Measurements from ENCODE around the gene DCAF10. TPM values are rescaled to one million over a fixed set of nuclear protein-coding genes. Genes with fewer than 3 reads are reported as not detected.
"Not testable (repeated sequence)": the region's sequence is repeated elsewhere in the genome, so short reads cannot be mapped to it uniquely, and the experiment has no call there.

DCAF10 gene
- total RNA-seq, 1 donor from 2014 or later = 14.5 TPM

DNA sequence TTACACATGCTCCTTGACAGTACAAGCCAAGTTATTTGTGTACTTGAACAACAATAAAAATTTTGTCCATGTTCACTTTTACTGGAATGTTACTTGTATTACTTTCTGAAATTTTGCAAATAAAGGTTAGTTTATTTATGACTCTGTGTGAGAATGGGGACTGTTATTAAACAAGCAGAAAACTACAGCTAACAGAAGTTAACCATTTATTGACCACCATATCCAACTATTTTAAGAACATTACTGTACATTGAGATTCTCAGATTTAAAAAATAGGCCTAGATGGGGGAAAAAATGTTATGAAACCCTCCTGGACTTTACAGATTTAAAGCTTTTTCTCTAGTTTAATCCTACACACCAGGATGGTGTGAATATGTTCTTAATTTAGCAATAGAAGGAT, 101.5 kb downstream of the DCAF10 start:
- Mint-ChIP-seq H3K27me3 (peaks cover 9% of the 10 kb centered on the region), H3K27ac (no peak overlapping the region), H3K36me3 (ENCODE audit: low read depth) (peaks cover 13% of the 10 kb centered on the region), H3K9me3 (no peaks in the 10 kb centered on the region), H3K4me3 (peak overlapping the region; percentile 26), H3K4me1 (peaks cover 20% of the 10 kb centered on the region)
- no peak for DNase-seq
- intact Hi-C loops (cut with micrococcal nuclease) = loop anchor here (2.0 to 10.0 kb wide), 3 partner anchors 50 to 493 kb away; partner anchors contain the start of genes ALDH1B1 and TRMT10B

DNA sequence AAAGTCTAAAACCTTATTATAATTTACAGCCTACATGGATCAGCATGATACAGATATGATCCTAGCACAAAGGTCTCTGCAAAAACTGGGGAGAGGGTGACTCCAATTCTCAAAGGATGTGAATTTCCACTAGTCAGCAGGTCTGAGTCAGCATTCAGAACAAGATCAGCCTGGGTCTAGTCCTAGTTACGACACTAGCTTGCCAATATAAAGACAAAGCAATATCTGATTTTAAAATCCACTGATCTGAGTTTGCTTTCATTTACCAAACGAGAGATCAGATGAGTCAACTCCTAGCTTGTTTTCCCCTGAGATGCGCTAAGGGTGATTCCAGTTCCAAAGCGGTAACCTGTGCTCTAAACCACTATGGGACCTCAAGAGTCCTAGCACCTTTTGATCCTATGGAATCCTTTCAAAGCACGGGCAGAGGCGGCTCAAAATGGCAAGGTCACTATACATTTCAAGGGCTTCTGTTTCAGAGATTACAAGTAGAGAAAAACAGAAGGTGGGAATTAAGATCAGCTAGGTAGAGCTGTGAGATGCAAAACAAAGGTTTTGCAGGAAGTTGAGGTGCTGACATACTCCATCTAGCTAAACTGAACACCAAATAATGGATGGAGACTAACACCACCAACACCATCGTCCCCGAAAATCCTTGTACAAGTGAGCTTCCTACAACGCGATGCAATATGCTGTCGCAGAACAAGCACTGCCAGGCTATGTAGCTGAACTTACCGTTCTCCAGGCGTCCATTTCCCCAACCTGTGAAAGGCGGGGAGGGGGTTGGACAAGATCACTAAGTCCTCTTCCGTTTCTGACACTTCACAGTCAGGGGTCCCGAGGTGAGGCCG, 102.4 kb downstream of the DCAF10 start:
- peaks cover 18% of the 10 kb centered on the region for H3K4me1 Mint-ChIP-seq
- peaks cover 9% of the 10 kb centered on the region for H3K36me3 Mint-ChIP-seq (ENCODE audit: low read depth)
- intact Hi-C loops (cut with micrococcal nuclease) = loop anchor here (2.0 to 10.0 kb wide), 3 partner anchors 49 to 492 kb away; partner anchors contain the start of genes ALDH1B1 and TRMT10B
- peaks cover 9% of the 10 kb centered on the region for H3K27me3 Mint-ChIP-seq
- H3K27ac Mint-ChIP-seq = peak overlapping the region; percentile 90
- peak overlapping the region; percentile 90 for H3K4me3 Mint-ChIP-seq
- no peaks in the 10 kb centered on the region for H3K9me3 Mint-ChIP-seq
- DNase-seq = peak; percentile 62

DNA sequence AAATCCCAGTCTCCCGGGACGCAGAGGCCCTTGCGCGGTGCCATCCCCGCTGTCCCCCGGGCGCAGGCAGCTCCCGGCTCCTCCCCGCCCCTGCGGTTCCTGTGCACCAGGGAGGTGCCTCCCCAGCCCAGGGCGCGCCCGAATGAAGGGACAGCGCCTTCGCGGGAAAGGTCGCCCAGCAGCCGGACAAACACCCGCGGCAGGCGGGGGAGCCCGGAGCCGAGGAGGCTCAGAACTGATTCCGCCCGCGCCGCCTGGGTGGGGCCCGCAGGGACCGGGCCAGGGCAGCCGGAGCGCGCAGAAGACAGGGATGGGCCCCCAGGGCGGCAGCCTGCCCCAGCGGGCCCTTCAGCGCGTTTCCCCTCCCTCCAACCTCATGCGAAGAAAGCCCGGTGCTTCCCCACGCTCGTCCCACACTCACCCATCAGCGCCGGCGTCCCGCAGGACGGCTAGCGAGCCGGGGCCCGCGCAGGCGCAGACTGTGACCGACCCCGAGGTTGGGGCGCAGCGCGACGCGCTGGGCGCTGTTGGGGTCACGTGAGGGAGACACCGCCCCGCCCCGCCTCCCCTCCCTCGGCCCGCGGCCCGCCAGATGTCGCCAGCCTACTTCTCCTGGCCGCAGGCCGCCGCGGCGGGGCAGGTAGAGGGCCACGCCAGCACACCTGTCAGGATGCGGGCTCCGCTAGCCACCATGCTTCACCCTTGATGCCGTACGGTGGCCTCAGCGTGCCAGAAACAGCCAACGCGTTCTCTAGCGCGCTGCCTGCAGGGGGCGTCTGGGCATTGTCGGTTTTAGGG, 103.2 kb downstream of the DCAF10 start, which contains the start of gene SLC25A51:
Gene SLC25A51, minus strand, starts transcription at position 481 of the 798 bp plus-strand sequence. CDS start 15,577 bp downstream, outside the sequence.
- H3K36me3 Mint-ChIP-seq (ENCODE audit: low read depth) = peaks cover 7% of the 10 kb centered on the region
- H3K27me3 Mint-ChIP-seq = peaks cover 9% of the 10 kb centered on the region
- no peaks in the 10 kb centered on the region for H3K9me3 Mint-ChIP-seq
- H3K27ac Mint-ChIP-seq = peak within 1 kb of the TSS; percentile 95
- intact Hi-C loops (cut with micrococcal nuclease) = loop anchor here (1.0 to 10.0 kb wide), 9 partner anchors 48 to 491 kb away; partner anchors contain the start of genes ALDH1B1, DCAF10, EXOSC3 and POLR1E
- DNase-seq = peak; percentile 98
- H3K4me3 Mint-ChIP-seq = peak within 1 kb of the TSS; percentile 90
- peaks cover 19% of the 10 kb centered on the region for H3K4me1 Mint-ChIP-seq

GRCh38 chr9:37904445-37905130, 104.0 kb downstream of the DCAF10 start:
- intact Hi-C loops (cut with micrococcal nuclease) = loop anchor here (1.0 to 10.0 kb wide), 8 partner anchors 48 to 490 kb away; partner anchors contain the start of genes ALDH1B1, DCAF10, EXOSC3 and POLR1E
- Mint-ChIP-seq H3K36me3 (ENCODE audit: low read depth) (peaks cover 1% of the 10 kb centered on the region), H3K27ac (peak overlapping the region; percentile 95), H3K9me3 (no peaks in the 10 kb centered on the region), H3K27me3 (peaks cover 9% of the 10 kb centered on the region), H3K4me1 (peaks cover 20% of the 10 kb centered on the region), H3K4me3 (peak overlapping the region; percentile 90)
- DNase-seq = no peak

DNA sequence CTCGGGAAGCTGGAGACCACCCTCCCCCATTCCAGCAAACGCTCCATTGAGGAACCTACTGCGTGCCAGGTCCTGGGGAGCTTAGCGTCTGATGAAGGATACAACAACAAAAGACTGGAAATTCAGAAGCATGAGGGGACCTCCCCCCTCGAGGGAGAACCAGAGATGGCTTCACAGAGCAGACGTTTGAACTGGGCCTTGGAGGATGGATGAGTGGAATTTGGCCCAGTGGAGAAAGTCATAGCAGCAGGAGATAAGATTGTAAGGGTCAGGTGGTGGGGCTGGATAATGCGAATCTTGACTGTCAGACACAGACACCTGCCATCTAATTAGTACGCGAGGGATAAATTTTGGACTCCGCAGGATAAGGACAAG, 104.5 kb downstream of the DCAF10 start:
- Mint-ChIP-seq H3K4me1 (peaks cover 20% of the 10 kb centered on the region), H3K9me3 (no peaks in the 10 kb centered on the region), H3K36me3 (ENCODE audit: low read depth) (no peaks in the 10 kb centered on the region), H3K27me3 (peaks cover 9% of the 10 kb centered on the region), H3K4me3 (peak overlapping the region; percentile 90), H3K27ac (no peak overlapping the region)
- intact Hi-C loops (cut with micrococcal nuclease) = loop anchor here (2.0 to 10.0 kb wide), 4 partner anchors 104 to 490 kb away; partner anchors contain the start of genes ALDH1B1, DCAF10 and SHB
- DNase-seq = no peak

- H3K27ac Mint-ChIP-seq = no peak overlapping the region
- intact Hi-C loops (cut with micrococcal nuclease) = loop anchor here (2.0 to 10.0 kb wide), 4 partner anchors 105 to 489 kb away; partner anchors contain the start of genes ALDH1B1, DCAF10 and SHB
- peaks cover 18% of the 10 kb centered on the region for H3K4me1 Mint-ChIP-seq
- H3K36me3 Mint-ChIP-seq (ENCODE audit: low read depth) = no peaks in the 10 kb centered on the region
- DNase-seq = no peak
- H3K4me3 Mint-ChIP-seq = no peak overlapping the region
- no peaks in the 10 kb centered on the region for H3K9me3 Mint-ChIP-seq
- peaks cover 9% of the 10 kb centered on the region for H3K27me3 Mint-ChIP-seq
Measured at GRCh38 chr9:37905776-37906175, 105.2 kb downstream of the DCAF10 start.

GRCh38 chr9:37906312-37907239, 106.0 kb downstream of the DCAF10 start:
- H3K27me3 Mint-ChIP-seq = peaks cover 9% of the 10 kb centered on the region
- H3K36me3 Mint-ChIP-seq (ENCODE audit: low read depth) = no peaks in the 10 kb centered on the region
- no peak for DNase-seq
- no peak overlapping the region for H3K4me3 Mint-ChIP-seq
- H3K4me1 Mint-ChIP-seq = peaks cover 17% of the 10 kb centered on the region
- H3K27ac Mint-ChIP-seq = no peak overlapping the region
- intact Hi-C loops (cut with micrococcal nuclease) = loop anchor here (10.0 kb wide), 1 partner anchor 488 kb away; the partner anchor contains the start of gene ALDH1B1
- no peaks in the 10 kb centered on the region for H3K9me3 Mint-ChIP-seq

DNA sequence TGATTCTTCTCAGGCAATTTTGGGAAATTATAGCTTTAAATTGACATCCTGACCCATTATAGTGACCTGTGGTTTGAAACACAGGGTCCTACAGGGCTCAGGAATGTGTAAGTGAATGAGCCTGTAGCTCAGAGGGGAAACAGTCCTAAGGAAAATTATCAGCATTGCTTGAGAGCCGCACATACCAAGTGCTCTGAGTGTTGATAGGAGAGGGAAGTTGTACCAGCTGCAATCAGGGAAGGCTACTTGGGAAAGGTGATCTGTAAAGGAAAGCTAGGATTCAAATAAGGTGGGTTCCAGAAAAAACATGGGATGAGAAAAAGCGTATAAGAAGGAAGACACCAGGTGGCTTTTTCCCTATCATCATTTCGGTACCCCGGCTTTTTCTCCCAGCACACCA, 107.7 kb downstream of the DCAF10 start:
- H3K4me3 Mint-ChIP-seq = no peak overlapping the region

GRCh38 chr9:37908698-37909186, 108.1 kb downstream of the DCAF10 start:
- intact Hi-C loops (cut with micrococcal nuclease) = loop anchor here (10.0 kb wide), 1 partner anchor 486 kb away; the partner anchor contains the start of gene ALDH1B1

More for the DNA sequence above, 107.7 kb downstream of the DCAF10 start:
- Mint-ChIP-seq H3K36me3 (ENCODE audit: low read depth) (no peaks in the 10 kb centered on the region), H3K9me3 (no peaks in the 10 kb centered on the region), H3K27me3 (peaks cover 9% of the 10 kb centered on the region), H3K27ac (no peak overlapping the region), H3K4me1 (peaks cover 6% of the 10 kb centered on the region)
- DNase-seq = no peak
- intact Hi-C loops (cut with micrococcal nuclease) = loop anchor here (10.0 kb wide), 1 partner anchor 487 kb away; the partner anchor contains the start of gene ALDH1B1

GRCh38 chr9:37909326-37909725, 108.7 kb downstream of the DCAF10 start:
- Mint-ChIP-seq H3K4me3 (no peak overlapping the region), H3K27ac (no peak overlapping the region), H3K27me3 (peaks cover 9% of the 10 kb centered on the region), H3K4me1 (peaks cover 9% of the 10 kb centered on the region), H3K9me3 (no peaks in the 10 kb centered on the region), H3K36me3 (ENCODE audit: low read depth) (no peaks in the 10 kb centered on the region)
- DNase-seq = no peak
- intact Hi-C loops (cut with micrococcal nuclease) = loop anchor here (10.0 kb wide), 1 partner anchor 485 kb away; the partner anchor contains the start of gene ALDH1B1

More at GRCh38 chr9:37908698-37909186, 108.1 kb downstream of the DCAF10 start:
- Mint-ChIP-seq H3K4me3 (no peak overlapping the region), H3K4me1 (peaks cover 9% of the 10 kb centered on the region), H3K36me3 (ENCODE audit: low read depth) (no peaks in the 10 kb centered on the region), H3K27me3 (peaks cover 9% of the 10 kb centered on the region), H3K27ac (no peak overlapping the region), H3K9me3 (no peaks in the 10 kb centered on the region)
- no peak for DNase-seq

DNA sequence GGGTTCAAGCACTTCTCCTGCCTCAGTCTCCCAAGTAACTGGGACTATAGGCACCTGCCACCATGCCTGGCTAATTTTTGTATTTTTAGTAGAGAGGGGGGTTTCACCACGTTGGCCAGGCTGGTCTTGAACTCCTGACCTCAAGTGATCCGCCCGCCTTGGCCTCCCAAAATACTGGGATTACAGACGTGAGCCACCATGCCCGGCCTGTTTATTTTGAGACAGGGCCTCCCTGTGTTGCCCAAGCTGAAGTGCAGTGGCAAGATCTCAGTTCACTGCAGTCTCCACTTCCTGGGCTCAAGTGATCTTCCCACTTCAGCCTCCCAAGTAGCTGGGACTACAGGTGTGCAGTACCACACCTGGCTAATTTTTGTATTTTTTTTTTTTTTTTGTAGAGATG, 109.2 kb downstream of the DCAF10 start:
- not testable (repeated sequence) for H3K9me3 Mint-ChIP-seq; H3K27ac Mint-ChIP-seq; H3K4me1 Mint-ChIP-seq; DNase-seq; H3K4me3 Mint-ChIP-seq; H3K27me3 Mint-ChIP-seq; H3K36me3 Mint-ChIP-seq (ENCODE audit: low read depth)
- intact Hi-C loops (cut with micrococcal nuclease) = loop anchor here (10.0 kb wide), 1 partner anchor 485 kb away; the partner anchor contains the start of gene ALDH1B1

DNA sequence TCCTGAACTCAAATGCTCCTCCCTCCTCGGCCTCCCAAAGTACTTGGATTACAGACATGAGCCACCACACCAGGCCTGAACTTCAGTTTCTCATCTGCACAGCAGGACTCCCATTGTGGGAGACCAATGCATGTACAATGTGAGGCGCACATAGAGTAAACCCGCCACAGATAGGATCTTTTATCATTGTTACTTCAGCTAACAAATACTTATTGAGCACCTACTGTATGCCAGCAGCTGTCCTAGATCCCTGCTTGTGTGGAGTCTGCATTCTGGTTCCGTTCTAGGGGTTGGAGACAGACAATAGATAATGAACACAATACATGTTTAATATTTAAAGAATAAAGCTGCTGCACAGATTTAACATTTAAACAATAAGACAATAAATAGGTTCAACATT, 109.7 kb downstream of the DCAF10 start:
- Mint-ChIP-seq H3K27me3 (peaks cover 9% of the 10 kb centered on the region), H3K27ac (no peak overlapping the region), H3K9me3 (no peaks in the 10 kb centered on the region), H3K36me3 (ENCODE audit: low read depth) (no peaks in the 10 kb centered on the region), H3K4me1 (peaks cover 5% of the 10 kb centered on the region), H3K4me3 (no peak overlapping the region)
- no peak for DNase-seq
- intact Hi-C loops (cut with micrococcal nuclease) = no loop called here

All from activated CD4-positive, alpha-beta T cell treated with anti-CD3 and anti-CD28 coated beads, Interleukin-2, amount 10 ng/mL, durations not matched to agents 24 days and 14 days (primary cell).